Mesenchymal stem cell (in vitro differentiated cells and primary cell): ENCODE data around the gene PPP2R5A.
A peak's percentile ranks its signal among the peaks of the same experiment; 100 is the strongest.

Experiments
- DNase-seq: peaks from one replicate; pipeline ENCODE4 v3.0.0-alpha.2; 2013
- H2AFZ ChIP-seq: one replicate; pipeline ENCODE4 v1.6.1; 2013; ENCODE audit warnings: low read depth, mild to moderate bottlenecking, control low read depth, inconsistent platforms, low read length, moderate library complexity
- H2AK5ac ChIP-seq: 2 replicates; pipeline ENCODE4 v1.6.1; 2013; ENCODE audit warnings: low read length, moderate library complexity, mild to moderate bottlenecking, inconsistent platforms; ENCODE audit not compliant: severe bottlenecking
- H2BK120ac ChIP-seq: one replicate; pipeline ENCODE4 v1.6.1; 2013; ENCODE audit warnings: low read depth, mild to moderate bottlenecking, inconsistent platforms, low read length, moderate library complexity
- H2BK12ac ChIP-seq, 2 experiments: one replicate each; pipeline ENCODE4 v1.6.1; 2013; ENCODE audit warnings: inconsistent platforms in 2 of 2, low read length in 2 of 2, mild to moderate bottlenecking in 2 of 2, moderate library complexity in 2 of 2, control low read depth in 1 of 2
- H2BK15ac ChIP-seq: one replicate; pipeline ENCODE4 v1.6.1; 2013; ENCODE audit warnings: mild to moderate bottlenecking, low read depth, inconsistent platforms; ENCODE audit not compliant: poor library complexity, severe bottlenecking
- H2BK5ac ChIP-seq: 2 replicates; pipeline ENCODE4 v1.6.1; 2013; ENCODE audit warnings: low read depth, mild to moderate bottlenecking, low read length, control low read depth, inconsistent platforms; ENCODE audit not compliant: poor library complexity, severe bottlenecking
- H3K14ac ChIP-seq, 2 experiments: one replicate each; pipeline ENCODE4 v1.6.1; 2013; ENCODE audit warnings: inconsistent platforms in 2 of 2, low read length in 2 of 2, control low read depth in 1 of 2, mild to moderate bottlenecking in 1 of 2, moderate library complexity in 1 of 2
- H3K18ac ChIP-seq, 2 experiments: one replicate each; pipeline ENCODE4 v1.6.1; 2013; ENCODE audit warnings: inconsistent platforms in 2 of 2, low read length in 2 of 2, control low read depth in 1 of 2, low read depth in 1 of 2, mild to moderate bottlenecking in 1 of 2
- H3K23ac ChIP-seq, 2 experiments: one replicate each; pipeline ENCODE4 v1.6.1; 2013; ENCODE audit warnings: inconsistent platforms in 2 of 2, low read length in 2 of 2, mild to moderate bottlenecking in 2 of 2, moderate library complexity in 2 of 2, control low read depth in 1 of 2
- H3K27ac ChIP-seq: 2 replicates; pipeline ENCODE4 v1.5.1; 2013; ENCODE audit warnings: mild to moderate bottlenecking, moderate library complexity, low read length, control low read depth, inconsistent platforms; ENCODE audit not compliant: poor library complexity, severe bottlenecking
- H3K27me3 ChIP-seq, 2 experiments: 2 replicates each; pipeline versions ENCODE4 v1.6.1 to v1.7.0; 2013; ENCODE audit warnings: low read length in 2 of 2, mild to moderate bottlenecking in 2 of 2, moderate library complexity in 2 of 2, control low read depth in 1 of 2, inconsistent platforms in 1 of 2; ENCODE audit not compliant: control insufficient read depth in 1 of 2, insufficient read depth in 1 of 2
- H3K36me3 ChIP-seq, 2 experiments: 2 replicates each; pipeline versions ENCODE4 v1.6.1 to v1.7.0; 2013; ENCODE audit warnings: low read length in 2 of 2, control low read depth in 1 of 2, inconsistent platforms in 1 of 2, low read depth in 1 of 2, mild to moderate bottlenecking in 1 of 2; ENCODE audit not compliant: insufficient read depth in 2 of 2, control insufficient read depth in 1 of 2
- H3K4ac ChIP-seq, 2 experiments: one replicate each; pipeline ENCODE4 v1.6.1; 2013; ENCODE audit warnings: inconsistent platforms in 2 of 2, low read length in 2 of 2, mild to moderate bottlenecking in 2 of 2, moderate library complexity in 2 of 2, control low read depth in 1 of 2, low read depth in 1 of 2
- H3K4me1 ChIP-seq: 2 replicates; pipeline ENCODE4 v1.6.1; 2013; ENCODE audit warnings: low read depth, low read length, control low read depth; ENCODE audit not compliant: control insufficient read depth, insufficient read depth
- H3K4me2 ChIP-seq: 2 replicates; pipeline ENCODE4 v1.6.1; 2013; ENCODE audit warnings: low read length, mild to moderate bottlenecking, inconsistent platforms; ENCODE audit not compliant: poor library complexity, severe bottlenecking
- H3K4me3 ChIP-seq, 2 experiments: 2 replicates each; pipeline versions ENCODE4 v1.5.1 to v1.7.0; 2013; ENCODE audit warnings: low read length in 2 of 2, mild to moderate bottlenecking in 2 of 2, control low read depth in 1 of 2, low read depth in 1 of 2; ENCODE audit not compliant: insufficient read depth in 1 of 2
- H3K79me1 ChIP-seq: replicated peaks from 2 replicates; pipeline ENCODE4 v1.6.1; 2013; ENCODE audit warnings: mild to moderate bottlenecking, control low read depth, low read length, inconsistent platforms; ENCODE audit not compliant: poor library complexity, severe bottlenecking
- H3K9ac ChIP-seq: 2 replicates; pipeline ENCODE4 v1.7.0; 2013; ENCODE audit warnings: mild to moderate bottlenecking, low read length, moderate library complexity
- H3K9me3 ChIP-seq: 2 replicates; pipeline ENCODE4 v1.7.0; 2013; ENCODE audit warnings: mild to moderate bottlenecking, low read length; ENCODE audit not compliant: control insufficient read depth
- H4K8ac ChIP-seq: one replicate; pipeline ENCODE4 v1.6.1; 2013; ENCODE audit warnings: inconsistent platforms, mild to moderate bottlenecking, low read length, moderate library complexity
- H4K91ac ChIP-seq: one replicate; pipeline ENCODE4 v1.6.1; 2013; ENCODE audit warnings: mild to moderate bottlenecking, low read length, inconsistent platforms
- WGBS: methylation state at CpG from one replicate; pipeline ENCODE4 v1.1.7; 2013; ENCODE audit warnings: mixed read lengths; 5-methylcytosine and 5-hydroxymethylcytosine counted together

Gene PPP2R5A

DNA sequence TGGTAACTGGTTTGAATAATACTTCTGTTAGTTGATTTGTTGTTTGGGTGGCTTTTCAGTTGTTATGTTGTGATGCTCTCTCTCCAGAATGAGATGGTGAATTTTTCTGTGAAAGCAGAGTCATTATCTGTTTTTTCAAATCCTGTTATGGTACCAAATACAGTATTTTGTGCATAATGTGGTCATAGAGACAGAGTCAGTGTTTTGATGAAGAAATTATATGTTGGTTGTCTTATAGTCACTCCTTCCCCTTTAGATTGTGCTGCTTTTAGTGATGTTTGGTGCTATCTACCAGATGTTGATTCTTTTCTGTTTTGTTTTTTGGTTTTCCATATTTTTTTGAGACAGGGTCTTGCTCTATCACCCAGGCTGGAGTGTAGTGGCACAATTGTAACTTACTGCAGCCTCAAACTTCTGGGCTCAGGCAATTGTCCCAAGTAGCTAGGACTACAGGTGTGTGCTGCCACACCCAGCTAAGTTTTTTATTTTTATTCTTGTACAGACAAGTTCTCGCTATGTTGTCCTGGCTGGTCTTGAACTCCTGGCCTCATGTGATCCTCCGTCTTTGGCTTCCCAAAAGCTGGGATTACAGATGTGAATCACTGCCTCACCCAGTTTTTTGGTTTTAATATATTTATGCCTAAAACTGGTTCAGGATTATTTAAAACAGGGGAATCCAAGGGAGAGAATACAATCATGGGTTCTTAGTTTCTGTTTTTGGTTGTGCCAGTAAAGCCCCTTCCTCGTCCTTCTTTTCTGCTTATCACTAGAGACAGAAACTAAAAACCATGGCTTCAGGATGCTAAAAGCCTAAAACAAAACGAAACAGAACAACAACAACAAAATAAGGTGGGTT, 7.3 kb downstream of the PPP2R5A start:
- WGBS, result 100% methylated on average over 2 of the region's 4 CpGs

DNA sequence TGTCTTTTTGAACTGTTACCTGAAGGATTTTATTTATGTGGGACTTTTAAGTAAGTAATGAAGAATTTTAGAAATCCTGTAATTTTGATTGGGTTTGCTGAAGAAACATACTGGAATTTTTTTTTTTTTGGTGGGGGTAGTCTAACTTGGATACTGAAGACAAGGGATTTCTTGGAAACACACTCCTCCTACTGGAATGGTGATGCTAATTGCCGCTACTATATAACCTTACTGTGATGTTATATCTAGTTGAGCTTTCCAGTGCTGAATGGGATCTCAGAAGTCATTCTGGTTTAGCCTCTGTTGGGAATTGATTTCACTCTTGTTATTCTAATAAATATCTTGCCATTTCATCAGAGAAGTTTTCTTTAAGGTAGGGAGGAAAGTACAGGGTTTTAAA, 8.4 kb downstream of the PPP2R5A start:
- H3K9me3 ChIP-seq, result no peaks in the 10 kb centered on the region
- H3K79me1 ChIP-seq, result peaks cover 17% of the 10 kb centered on the region
- H3K9ac ChIP-seq, result no peak overlapping the region
- H3K4me3 ChIP-seq, result no peak overlapping the region
- H4K8ac ChIP-seq, result no peak overlapping the region
- H3K27ac ChIP-seq, result no peak overlapping the region
- H2AK5ac ChIP-seq, result no peak overlapping the region
- no peaks in the 10 kb centered on the region for H3K27me3 ChIP-seq
- no CpG with 5 or more reads among the region's 1 CpG for WGBS
- peaks cover 3% of the 10 kb centered on the region for H3K4me1 ChIP-seq
- H2BK5ac ChIP-seq, result no peak overlapping the region
- H2BK12ac ChIP-seq, result no peak overlapping the region
- no peaks in the 10 kb centered on the region for H3K36me3 ChIP-seq
- no peak overlapping the region for H3K18ac ChIP-seq
- DNase-seq, result peak; percentile 42
- no peak overlapping the region for H3K23ac ChIP-seq
- no peak overlapping the region for H4K91ac ChIP-seq
- no peak overlapping the region for H2BK120ac ChIP-seq
- H2AFZ ChIP-seq, result no peak overlapping the region
- no peak overlapping the region for H3K4ac ChIP-seq
- H2BK15ac ChIP-seq, result no peak overlapping the region
- no peak overlapping the region for H3K14ac ChIP-seq
- no peak overlapping the region for H3K4me2 ChIP-seq

More for the DNA sequence above, 7.3 kb downstream of the PPP2R5A start:
- Histone ChIP-seq H3K4me1 (peaks cover 6% of the 10 kb centered on the region), H2BK5ac (no peak overlapping the region), H3K27me3 (no peaks in the 10 kb centered on the region), H2AK5ac (no peak overlapping the region), H3K18ac (no peak overlapping the region), H2BK120ac (no peak overlapping the region), H3K23ac (no peak overlapping the region), H4K8ac (no peak overlapping the region), H4K91ac (no peak overlapping the region), H3K4me3 (no peak overlapping the region), H2BK12ac (no peak overlapping the region), H3K27ac (no peak overlapping the region), H3K36me3 (no peaks in the 10 kb centered on the region), H3K9me3 (no peaks in the 10 kb centered on the region), H3K79me1 (peaks cover 19% of the 10 kb centered on the region), H3K4me2 (no peak overlapping the region), H3K9ac (peak overlapping the region; percentile 28), H2BK15ac (no peak overlapping the region), H2AFZ (no peak overlapping the region), H3K4ac (no peak overlapping the region), H3K14ac (no peak overlapping the region)
- DNase-seq, result no peak

DNA sequence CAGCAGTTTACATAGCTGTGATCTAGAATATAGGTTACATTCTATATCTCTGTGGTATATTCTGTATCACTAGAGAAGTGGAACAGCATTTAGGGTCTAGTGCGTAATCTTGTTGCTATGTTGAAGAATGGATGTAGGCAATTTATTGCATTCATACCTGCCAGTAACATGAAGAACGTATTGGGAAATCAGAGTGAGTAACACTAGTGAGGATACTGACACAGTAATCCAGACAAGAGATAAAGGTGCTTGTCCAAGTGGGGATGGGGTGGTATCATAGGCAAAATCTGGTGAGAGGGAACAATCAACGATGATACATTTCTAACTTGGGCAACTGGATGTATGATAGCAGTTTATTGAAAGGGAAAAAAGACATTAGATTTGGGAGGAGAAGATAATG, 9.8 kb downstream of the PPP2R5A start:
- Histone ChIP-seq H2BK15ac (no peak overlapping the region), H4K91ac (no peak overlapping the region), H3K4me3 (no peak overlapping the region), H3K18ac (no peak overlapping the region), H4K8ac (no peak overlapping the region), H3K9ac (no peak overlapping the region), H2AFZ (no peak overlapping the region), H3K14ac (no peak overlapping the region), H2BK120ac (no peak overlapping the region), H3K23ac (no peak overlapping the region), H2BK5ac (no peak overlapping the region), H3K79me1 (peaks cover 17% of the 10 kb centered on the region), H3K9me3 (no peaks in the 10 kb centered on the region), H2BK12ac (no peak overlapping the region), H3K27me3 (no peaks in the 10 kb centered on the region), H3K4me1 (peaks cover 3% of the 10 kb centered on the region), H3K4ac (no peak overlapping the region), H2AK5ac (no peak overlapping the region), H3K4me2 (no peak overlapping the region), H3K36me3 (no peaks in the 10 kb centered on the region), H3K27ac (no peak overlapping the region)
- no peak for DNase-seq
- 95% methylated on average over 3 of the region's 3 CpGs for WGBS

DNA sequence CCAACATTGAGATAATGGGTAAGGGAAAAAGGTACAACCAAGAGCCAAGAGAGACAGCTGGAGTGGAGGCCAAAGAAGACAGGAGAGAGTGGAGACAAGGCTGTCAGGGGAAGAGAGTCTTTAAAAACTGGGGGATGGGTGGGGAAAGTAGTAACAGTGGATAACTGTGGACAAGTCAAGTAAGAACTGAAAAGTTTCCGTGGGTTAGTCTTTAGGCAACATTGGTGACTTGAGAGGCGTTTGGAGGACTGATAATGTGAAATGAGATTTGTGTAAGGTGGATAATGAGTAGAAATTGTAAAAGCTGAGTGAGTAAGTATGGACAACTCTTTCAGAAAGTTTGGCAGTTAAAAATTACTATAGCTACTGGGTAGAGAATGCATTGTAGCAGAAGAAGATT, 10.4 kb downstream of the PPP2R5A start:
- H3K14ac ChIP-seq, result no peak overlapping the region
- H3K23ac ChIP-seq, result no peak overlapping the region
- no peak overlapping the region for H2AK5ac ChIP-seq
- no peak overlapping the region for H2BK12ac ChIP-seq
- H3K18ac ChIP-seq, result no peak overlapping the region
- no peak overlapping the region for H2BK15ac ChIP-seq
- no peak overlapping the region for H2AFZ ChIP-seq
- H3K9me3 ChIP-seq, result no peaks in the 10 kb centered on the region
- H3K36me3 ChIP-seq, result no peaks in the 10 kb centered on the region
- no peak overlapping the region for H3K4me3 ChIP-seq
- WGBS, result 96% methylated on average over 2 of the region's 2 CpGs
- H3K79me1 ChIP-seq, result peaks cover 17% of the 10 kb centered on the region
- H3K9ac ChIP-seq, result no peak overlapping the region
- H4K8ac ChIP-seq, result no peak overlapping the region
- no peak overlapping the region for H2BK120ac ChIP-seq
- no peak for DNase-seq
- H4K91ac ChIP-seq, result no peak overlapping the region
- H3K4ac ChIP-seq, result no peak overlapping the region
- H2BK5ac ChIP-seq, result no peak overlapping the region
- no peaks in the 10 kb centered on the region for H3K27me3 ChIP-seq
- H3K4me1 ChIP-seq, result peaks cover 3% of the 10 kb centered on the region
- H3K4me2 ChIP-seq, result no peak overlapping the region
- no peak overlapping the region for H3K27ac ChIP-seq
